Psoas muscle (tissue), 8 donors: ENCODE measurements around the gene CTCF. TPM values are rescaled to one million over a fixed set of nuclear protein-coding genes. Genes with fewer than 3 reads are reported as not detected.

Source experiments
- ATAC-seq, 4 donors: fragments of 200-7000 bp; cut with Tn5 transposase; one replicate each; pipeline ENCODE4 v1.9.1; 2020; ENCODE audit warnings: moderate library complexity in 3 of 4, mild to moderate bottlenecking in 2 of 4
- DNase-seq, 2 donors: peaks; one replicate each; pipeline ENCODE4 v3.0.0-alpha.2; 2020
- H3K27ac ChIP-seq: fragments of 200-600 bp; one replicate; pipeline ENCODE4 v1.8.0; 2022
- H3K27me3 ChIP-seq, 3 donors: fragments of 200-600 bp in 1 of 3; one replicate each; pipeline versions ENCODE4 v1.6.1 to v1.8.0; 2013 to 2022; ENCODE audit warnings: low read length in 2 of 3, mild to moderate bottlenecking in 2 of 3, moderate library complexity in 1 of 3; ENCODE audit not compliant: insufficient read depth in 3 of 3
- H3K36me3 ChIP-seq, 2 donors: fragments of 200-600 bp in 1 of 2; one replicate each; pipeline versions ENCODE4 v1.6.1 to v1.8.0; 2013 to 2022; ENCODE audit warnings: low read depth in 1 of 2, mild to moderate bottlenecking in 1 of 2, moderate library complexity in 1 of 2; ENCODE audit not compliant: insufficient read depth in 1 of 2
- H3K4me1 ChIP-seq: fragments of 200-600 bp; one replicate; pipeline ENCODE4 v1.8.0; 2022
- H3K4me3 ChIP-seq: fragments of 200-600 bp; one replicate; pipeline ENCODE4 v1.8.0; 2022; ENCODE audit warnings: mild to moderate bottlenecking
- H3K9me3 ChIP-seq: fragments of 200-600 bp; one replicate; pipeline ENCODE4 v1.8.0; 2022
- CTCF ChIP-seq: fragments of 200-600 bp; IDR thresholded peaks from one replicate; pipeline ENCODE4 v1.8.0; 2022; ENCODE audit warnings: antibody characterized with exemption
- whole genome bisulfite sequencing, 3 donors: extraction: QIAGEN DNeasy Blood & Tissue Kit; methylation state at CpG; one replicate each; pipeline versions ENCODE4 v1.1.6 to v1.1.7; 2013; 5-methylcytosine and 5-hydroxymethylcytosine counted together
- intact Hi-C, 2 donors: fragments of 100-400 bp; cut with DNase I; formaldehyde crosslinking; loops; one replicate each; pipeline versions ENCODE4 v1.11.0 to v1.14.2; 2022
- polyA plus RNA-seq, 3 donors: library from polyadenylated mRNA; stranded (reverse); fragments of 200-250 nt; gene quantifications; one replicate each; pipeline ENCODE4 v1.2.3, GENCODE V29; 2013
- total RNA-seq, 4 donors: library from RNA; stranded (reverse); fragmentation: NEBNext Ultra II Directional in 2 of 4; extraction: Animal tissue kit (Norgen Biotek cat#: 25700) in 2 of 4; gene quantifications; one replicate each; pipeline versions ENCODE4 v1.2.1 to v1.2.4, GENCODE V29; 2021 to 2023
- donor health status: healthy with polysubstance abuse.
- donor health status: DM: no; HTN: no; CAD: no; lungs with moderate emphysema.
- donor health status: Bipolar disorder and iron deficiency.
- donor health status: healthy.
- donor health status: DM: yes; HTN: yes; CAD: no.
- donor health status: DM: no; HTN: no; CAD: no.
- donor health status: DM: no; HTN: no; CAD: no.
- donor health status: DM: yes; HTN: yes; CAD: no.

The CTCF gene
- total and polyA plus RNA-seq, 7 donors: 17.7 to 44.7 (median 25.8) TPM

- H3K27ac ChIP-seq: no peak overlapping the region
- H3K4me1 ChIP-seq: no peaks in the 10 kb centered on the region
- H3K4me3 ChIP-seq: no peak overlapping the region
- intact Hi-C loops: no loop called here
- ATAC-seq (no peak), DNase-seq (no peak)
- H3K36me3 ChIP-seq: no peaks in the 10 kb centered on the region
- TF ChIP-seq CTCF: no peak
- peaks cover 0 to 76% (median 33%) of the 10 kb centered on the region in 3 donors for H3K27me3 ChIP-seq
- 10 to 18% (median 13%) methylated on average over 50 to 65 of the region's 65 CpGs for WGBS, 3 donors
- no peaks in the 10 kb centered on the region for H3K9me3 ChIP-seq
Measured at GRCh38 chr16:67648088-67648763, 85.9 kb downstream of the CTCF start.

GRCh38 chr16:67648764-67649407 lies 86.6 kb downstream of the CTCF start:
- peak in 1 of 2 donors; percentile 54 for DNase-seq
- no peak for ATAC-seq
- H3K4me1 ChIP-seq: no peaks in the 10 kb centered on the region

GRCh38 chr16:67649494-67649931 lies 87.2 kb downstream of the CTCF start:
- Histone ChIP-seq H3K27ac (no peak overlapping the region), H3K4me1 (no peaks in the 10 kb centered on the region), H3K4me3 (no peak overlapping the region), H3K36me3 (no peaks in the 10 kb centered on the region), H3K27me3 (peaks cover 0 to 89% (median 43%) of the 10 kb centered on the region in 3 donors), H3K9me3 (no peaks in the 10 kb centered on the region)
- 12 to 20% (median 14%) methylated on average over 32 to 34 of the region's 34 CpGs for WGBS, 3 donors
- ATAC-seq (peak in 1 of 4 donors; percentile 57), DNase-seq (peak in 1 of 2 donors; percentile 58)
- no peak for TF ChIP-seq CTCF
- intact Hi-C loops: no loop called here

More at GRCh38 chr16:67648764-67649407, 86.6 kb downstream of the CTCF start:
- no peaks in the 10 kb centered on the region for H3K9me3 ChIP-seq
- no peak overlapping the region for H3K4me3 ChIP-seq
- no peak for TF ChIP-seq CTCF
- H3K27me3 ChIP-seq: peaks cover 0 to 82% (median 37%) of the 10 kb centered on the region in 3 donors
- WGBS, 3 donors: 32 to 51% (median 43%) methylated on average over 32 to 35 of the region's 35 CpGs
- intact Hi-C loops: no loop called here
- H3K27ac ChIP-seq: no peak overlapping the region
- no peaks in the 10 kb centered on the region for H3K36me3 ChIP-seq

GRCh38 chr16:67650023-67650422 lies 87.7 kb downstream of the CTCF start:
- Histone ChIP-seq H3K4me1 (no peaks in the 10 kb centered on the region), H3K27me3 (peaks cover 0 to 91% (median 45%) of the 10 kb centered on the region in 3 donors), H3K36me3 (no peaks in the 10 kb centered on the region), H3K9me3 (no peaks in the 10 kb centered on the region), H3K27ac (no peak overlapping the region), H3K4me3 (no peak overlapping the region)
- no peak for DNase-seq
- intact Hi-C loops: loop anchor here in 1 of 2 donors (5.0 kb wide), 1 partner anchor 393 kb away; no protein-coding TSS in a partner anchor
- TF ChIP-seq CTCF: no peak
- WGBS, 3 donors: 55 to 62% (median 60%) methylated on average over 8 of the region's 8 CpGs
- no peak for ATAC-seq
